ENCODE measurements around the gene C1orf232.

The C1orf232 gene

DNA sequence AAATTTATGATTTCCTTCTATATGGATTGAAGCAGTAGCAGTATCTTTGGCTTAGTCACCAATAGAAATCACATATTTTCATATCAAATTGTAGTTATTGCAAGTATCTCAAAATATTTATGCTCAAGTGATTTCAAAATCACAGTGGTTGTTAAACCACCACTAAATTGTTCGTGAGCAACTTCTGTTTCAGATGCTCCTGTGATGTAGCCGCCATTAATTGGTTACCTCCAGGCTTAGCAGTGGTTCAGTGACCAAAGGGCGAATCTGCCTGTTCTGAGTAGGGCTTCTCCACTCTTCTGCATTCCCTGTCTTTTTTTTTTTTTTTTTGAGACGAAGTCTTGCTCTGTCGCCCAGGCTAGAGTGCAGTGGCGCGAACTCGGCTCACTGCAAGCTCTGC, 6.6 kb upstream of the C1orf232 start:
- DNase-seq: no peak

DNA sequence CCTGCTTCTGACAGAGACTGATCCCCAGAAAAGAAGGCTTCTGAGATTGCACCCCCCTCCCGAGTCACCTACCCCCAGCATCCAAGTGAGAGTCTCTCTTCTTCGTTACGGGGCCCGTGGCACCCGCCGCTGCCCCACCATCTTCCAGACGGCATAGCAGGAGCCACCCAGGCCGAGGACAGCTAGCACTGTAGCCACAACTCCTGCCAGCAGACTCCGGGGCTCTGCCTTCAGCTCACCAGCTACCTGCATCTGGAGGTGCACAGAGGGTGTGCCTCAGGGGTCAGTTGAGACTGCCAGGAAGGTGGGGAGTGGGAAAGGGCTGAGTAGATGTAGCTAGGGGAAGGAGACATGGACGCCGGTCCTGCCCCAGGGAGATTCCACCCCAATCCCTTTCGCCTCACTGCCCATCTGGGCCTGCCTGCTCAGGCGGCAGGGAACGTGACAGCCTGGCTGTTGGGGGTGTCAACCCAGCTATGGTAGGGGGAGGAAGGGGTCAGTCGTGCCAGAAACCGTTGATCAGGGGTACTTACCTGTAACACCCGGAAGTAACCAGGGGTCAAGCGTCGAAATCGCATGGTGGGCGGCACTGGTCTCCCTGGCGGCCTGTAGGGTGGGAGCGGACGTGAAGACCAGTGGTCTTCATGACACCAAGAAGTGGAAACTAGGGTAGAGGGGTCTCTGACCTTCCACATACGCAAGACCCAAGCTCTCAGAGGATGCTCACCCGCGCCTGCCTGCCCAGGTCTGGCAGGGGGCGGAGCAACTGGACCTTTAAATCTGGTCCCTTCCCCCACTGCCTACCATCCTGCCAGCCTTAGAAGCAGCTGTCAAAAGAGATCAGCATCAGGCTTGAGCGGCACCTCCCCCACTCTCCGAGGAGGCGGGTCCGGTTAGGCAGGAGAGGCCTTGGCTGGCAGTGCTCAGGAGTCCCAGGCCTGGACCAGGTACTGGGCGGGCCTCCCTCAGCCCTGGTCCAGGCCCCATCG, 2.6 kb upstream of the C1orf232 start, which contains the start of gene ZNF593OS:
Gene ZNF593OS, minus strand, starts transcription at position 749 of the 989 bp plus-strand sequence. Its CDS starts 171 bp downstream, at position 578.
- no peak for DNase-seq

DNA sequence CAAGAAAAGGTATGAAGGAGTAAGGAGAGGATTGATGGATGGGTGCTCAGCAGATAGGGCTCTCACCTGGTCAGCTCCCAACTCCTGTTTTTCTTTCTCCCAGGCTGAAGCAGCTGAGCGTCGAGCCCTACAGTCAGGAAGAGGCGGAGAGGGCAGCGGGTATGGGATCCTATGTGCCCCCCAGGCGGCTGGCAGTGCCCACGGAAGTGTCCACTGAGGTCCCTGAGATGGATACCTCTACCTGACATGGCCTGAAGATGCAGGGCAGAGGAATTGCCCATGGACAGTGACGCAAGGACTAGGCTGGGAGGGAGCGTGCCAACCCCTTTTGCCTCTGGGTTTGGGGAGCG, 1.7 kb upstream of the C1orf232 start:
- DNase-seq: no peak

DNA sequence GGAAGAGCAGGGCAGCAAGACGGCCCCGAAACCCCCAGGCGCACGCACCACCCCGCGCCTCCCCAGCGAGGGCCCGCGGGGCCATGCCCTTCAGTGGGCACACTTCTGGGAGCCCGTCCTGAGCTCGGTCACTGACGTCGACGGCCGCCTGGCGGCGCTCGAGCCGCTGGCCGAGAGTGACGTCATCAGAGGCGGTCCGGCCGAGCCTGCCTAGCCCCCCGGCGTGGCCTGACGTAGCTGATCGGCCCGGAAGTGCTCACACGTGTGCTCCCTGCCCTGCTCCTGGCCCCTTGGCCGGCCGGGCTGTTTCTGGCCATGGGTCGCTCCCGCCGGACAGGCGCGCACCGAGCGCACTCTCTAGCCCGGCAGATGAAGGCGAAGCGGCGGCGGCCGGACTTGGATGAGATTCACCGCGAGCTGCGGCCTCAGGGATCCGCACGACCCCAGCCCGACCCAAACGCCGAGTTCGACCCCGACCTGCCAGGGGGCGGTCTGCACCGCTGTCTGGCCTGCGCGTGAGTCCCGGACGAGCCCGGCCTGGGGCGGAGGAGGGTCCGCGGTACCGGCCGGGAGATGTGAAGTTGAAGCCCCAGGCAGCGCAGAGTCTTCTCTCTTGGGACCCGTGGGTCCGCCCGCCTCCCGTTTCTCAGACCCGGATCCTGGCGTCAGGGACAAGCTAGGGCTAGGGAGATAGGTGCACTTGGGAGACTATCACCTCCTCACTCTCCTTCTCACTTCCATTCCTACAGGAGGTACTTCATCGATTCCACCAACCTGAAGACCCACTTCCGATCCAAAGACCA, 1.1 kb upstream of the C1orf232 start, which contains the start of gene ZNF593:
Gene ZNF593, plus strand, starts transcription at position 240 of the 803 bp plus-strand sequence. Its CDS starts 76 bp downstream, at position 316.
- DNase-seq: peak; percentile 72

DNA sequence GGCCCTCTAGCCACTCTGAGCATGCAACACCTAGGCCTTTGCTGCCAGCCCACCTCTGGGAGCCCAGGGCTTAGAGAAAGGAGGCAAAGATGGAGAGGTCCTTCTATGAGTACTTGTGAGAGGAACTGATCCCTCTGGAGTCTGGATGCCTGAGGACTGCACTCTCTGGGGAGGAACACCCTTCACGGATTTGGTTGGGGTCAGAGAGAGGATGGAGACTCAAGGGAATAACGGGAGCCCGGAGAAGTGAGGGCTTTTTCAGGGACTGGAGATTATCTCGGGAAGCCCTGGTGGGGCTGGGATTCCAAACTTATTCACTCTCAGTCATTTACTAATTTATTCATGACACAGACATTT, 413 bp upstream of the C1orf232 start:
- DNase-seq: no peak

DNA sequence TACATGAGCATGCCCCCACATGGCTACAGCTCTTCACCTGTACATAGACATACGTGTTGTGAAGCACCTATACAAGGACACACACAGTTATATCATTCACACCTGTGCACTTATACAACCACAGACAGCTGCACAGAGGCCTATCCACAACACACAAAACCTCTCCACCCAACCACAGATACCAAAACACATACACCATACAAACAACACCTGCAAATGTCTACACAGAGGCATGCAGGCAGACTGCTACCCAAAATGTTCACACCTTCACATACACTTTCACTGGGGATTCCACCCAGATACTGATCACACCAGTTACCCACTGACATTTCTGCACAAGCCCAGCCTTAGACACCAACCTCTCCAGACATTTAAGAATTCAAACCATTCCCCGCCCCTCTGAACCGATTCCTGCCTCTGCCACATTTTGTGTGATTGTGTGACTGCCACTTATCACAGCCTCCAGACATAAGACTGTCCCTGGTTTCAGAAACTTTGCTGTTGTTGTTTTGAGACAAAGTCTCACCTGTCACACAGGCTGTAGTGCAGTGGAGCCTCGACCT, 2.0 kb downstream of the C1orf232 start:
- no peak for DNase-seq

DNA sequence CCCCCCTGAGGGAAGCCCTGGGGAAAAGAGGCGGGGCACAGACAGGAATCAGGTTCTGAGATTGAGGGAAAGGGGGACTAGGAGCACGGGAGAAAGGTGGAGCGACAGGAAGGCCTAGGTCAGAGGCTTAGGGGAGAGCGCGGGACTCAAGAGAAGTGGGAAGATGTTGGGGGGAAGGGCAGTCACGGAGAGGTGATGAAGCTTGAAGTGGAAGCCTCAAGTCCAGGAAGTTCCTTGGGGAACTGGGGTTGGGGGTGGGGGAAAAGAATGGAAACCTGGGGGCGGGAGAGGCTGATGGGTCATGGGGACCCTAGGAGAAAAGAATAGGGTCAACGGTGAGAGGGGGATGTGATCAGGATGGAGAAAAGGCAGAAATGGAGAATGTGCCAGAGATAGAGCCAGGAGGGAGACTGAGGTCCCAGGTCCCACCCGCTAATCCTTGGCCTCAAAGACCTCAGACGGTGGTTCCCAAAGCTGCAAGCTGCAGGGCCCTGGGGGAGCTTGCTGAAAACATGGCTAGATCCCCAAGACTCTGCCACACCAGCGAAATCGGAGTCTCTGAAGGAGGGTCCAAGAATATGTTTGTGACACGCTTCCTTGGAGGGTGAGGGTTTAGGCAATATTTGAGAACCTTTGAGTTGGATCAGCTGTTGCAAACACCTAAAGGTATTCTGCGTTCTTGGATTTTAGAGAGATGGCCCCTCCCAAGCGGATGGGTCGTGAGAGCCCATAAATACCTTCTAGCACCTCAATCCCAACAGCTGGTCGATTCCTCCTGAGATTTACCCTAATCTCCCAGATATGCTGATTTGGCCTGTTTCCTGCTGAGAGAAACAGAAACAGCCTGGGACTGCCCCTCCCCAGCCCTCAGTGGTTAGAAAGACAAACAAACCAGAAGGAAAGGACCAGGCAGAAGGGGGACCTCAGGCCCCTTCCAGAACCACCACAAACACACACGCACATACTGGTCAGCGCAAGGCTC, 3.6 kb downstream of the C1orf232 start:
- no peak for DNase-seq

DNA sequence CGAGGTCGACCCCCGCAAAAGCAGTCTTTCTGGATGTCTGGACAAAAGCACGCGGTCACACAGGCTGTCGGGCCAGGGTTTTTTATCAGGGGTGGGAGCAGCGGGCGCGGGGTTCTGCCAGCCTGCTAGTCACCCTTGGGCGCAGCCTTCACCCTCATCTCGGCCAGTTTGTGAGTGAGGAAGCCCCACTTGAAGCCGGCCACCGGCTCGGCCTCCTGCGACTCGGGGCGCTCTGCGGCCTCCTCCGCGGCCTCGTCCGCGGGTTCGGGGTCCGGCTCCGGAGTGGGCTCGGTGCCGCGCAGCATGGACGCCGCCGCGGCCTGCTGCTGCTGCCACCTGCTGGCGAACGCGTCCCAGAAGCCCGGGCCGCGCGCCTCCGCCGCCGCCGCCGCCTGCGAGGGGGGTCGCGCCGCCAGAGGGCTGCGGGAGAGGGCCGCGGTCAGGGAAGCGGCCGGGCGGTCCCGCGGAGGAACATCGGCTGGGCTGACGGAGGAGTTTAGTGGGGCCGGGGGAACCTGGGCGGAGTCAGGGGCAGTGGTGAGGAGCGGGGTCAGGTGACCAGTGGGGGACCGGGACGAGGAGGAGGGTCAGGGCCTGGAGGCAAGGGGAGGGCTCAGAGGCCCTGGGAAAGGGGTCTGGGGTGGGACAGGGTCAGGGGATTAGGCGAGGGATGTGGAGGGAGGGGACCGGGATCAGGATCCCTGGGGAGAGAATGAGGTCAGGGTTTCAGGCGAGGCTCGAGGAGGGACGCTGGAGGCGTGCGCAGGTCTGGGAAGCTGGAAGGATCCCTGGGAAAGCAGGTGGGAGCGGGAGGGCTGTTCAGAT, 4.5 kb downstream of the C1orf232 start:
- DNase-seq: no peak

DNA sequence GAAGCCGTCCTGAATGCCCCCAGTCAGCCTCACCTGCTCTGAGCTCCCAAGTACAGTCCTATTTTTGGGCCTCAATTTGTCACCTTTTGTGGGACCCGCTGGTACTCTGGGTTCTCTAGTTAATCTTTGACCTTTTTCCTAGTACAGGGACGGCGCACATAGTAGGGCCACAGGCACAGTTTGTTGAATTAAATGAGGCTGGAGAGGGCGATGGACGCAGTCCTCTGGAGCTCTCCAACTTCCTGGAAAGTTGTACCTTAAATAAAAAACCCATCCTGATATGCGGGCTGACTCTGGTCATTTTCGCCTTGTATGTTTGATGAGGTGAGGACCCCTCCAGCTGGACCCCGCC, 5.1 kb downstream of the C1orf232 start:
- no peak for DNase-seq

DNA sequence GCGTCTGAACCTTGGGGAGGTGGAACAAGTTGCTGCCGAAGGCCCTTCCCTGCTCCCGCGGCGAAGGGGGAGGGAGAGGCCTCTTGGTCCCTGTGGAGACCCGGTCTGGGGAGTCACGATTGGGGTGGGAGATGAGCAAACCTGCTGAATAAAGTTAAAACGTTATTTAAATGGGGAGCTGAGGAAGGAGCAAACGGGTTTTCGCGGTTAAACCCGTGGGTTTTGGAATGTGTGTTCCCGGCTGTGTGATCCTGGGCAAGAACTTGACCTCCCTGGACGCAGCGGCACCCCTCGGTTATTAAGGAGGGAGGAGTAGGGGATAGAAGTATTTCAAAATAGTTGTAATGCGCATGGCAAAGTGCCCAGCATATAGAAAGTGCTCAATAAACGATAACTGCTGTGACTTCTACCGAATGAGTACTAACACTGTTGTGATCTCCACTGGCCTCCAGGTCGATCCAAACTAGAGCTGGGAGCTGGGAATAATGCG, 6.5 kb downstream of the C1orf232 start:
- no peak for DNase-seq

DNA sequence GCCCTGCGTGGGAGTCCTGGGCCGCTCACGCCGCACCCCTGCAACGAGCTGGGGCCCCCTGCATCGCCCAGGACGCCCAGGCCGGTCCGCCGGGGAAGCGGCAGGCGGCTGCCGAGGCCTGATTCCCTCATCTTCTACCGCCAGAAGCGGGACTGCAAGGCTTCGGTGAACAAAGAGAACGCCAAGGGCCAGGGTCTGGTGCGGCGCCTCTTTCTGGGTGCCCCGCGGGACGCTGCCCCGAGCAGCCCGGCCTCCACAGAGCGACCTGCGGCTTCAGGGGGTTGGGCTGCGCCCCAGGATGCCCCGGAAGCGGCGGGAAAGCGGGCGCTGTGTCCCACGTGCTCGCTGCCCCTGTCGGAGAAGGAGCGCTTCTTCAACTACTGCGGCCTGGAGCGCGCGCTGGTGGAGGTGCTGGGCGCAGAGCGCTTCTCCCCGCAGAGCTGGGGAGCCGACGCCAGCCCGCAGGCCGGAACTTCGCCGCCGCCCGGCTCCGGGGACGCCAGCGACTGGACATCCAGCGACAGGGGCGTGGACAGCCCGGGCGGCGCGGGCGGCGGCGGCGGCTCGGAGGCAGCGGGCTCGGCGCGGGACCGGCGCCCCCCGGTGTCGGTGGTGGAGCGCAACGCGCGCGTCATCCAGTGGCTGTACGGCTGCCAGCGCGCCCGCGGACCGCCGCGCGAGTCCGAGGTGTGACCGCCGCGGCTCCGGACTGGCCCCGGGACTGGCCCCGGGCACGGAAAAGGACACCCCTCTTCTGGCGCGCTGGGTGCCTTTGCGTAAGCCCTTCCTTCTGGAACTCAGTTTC, 7.1 kb downstream of the C1orf232 start:
- DNase-seq: no peak

DNA sequence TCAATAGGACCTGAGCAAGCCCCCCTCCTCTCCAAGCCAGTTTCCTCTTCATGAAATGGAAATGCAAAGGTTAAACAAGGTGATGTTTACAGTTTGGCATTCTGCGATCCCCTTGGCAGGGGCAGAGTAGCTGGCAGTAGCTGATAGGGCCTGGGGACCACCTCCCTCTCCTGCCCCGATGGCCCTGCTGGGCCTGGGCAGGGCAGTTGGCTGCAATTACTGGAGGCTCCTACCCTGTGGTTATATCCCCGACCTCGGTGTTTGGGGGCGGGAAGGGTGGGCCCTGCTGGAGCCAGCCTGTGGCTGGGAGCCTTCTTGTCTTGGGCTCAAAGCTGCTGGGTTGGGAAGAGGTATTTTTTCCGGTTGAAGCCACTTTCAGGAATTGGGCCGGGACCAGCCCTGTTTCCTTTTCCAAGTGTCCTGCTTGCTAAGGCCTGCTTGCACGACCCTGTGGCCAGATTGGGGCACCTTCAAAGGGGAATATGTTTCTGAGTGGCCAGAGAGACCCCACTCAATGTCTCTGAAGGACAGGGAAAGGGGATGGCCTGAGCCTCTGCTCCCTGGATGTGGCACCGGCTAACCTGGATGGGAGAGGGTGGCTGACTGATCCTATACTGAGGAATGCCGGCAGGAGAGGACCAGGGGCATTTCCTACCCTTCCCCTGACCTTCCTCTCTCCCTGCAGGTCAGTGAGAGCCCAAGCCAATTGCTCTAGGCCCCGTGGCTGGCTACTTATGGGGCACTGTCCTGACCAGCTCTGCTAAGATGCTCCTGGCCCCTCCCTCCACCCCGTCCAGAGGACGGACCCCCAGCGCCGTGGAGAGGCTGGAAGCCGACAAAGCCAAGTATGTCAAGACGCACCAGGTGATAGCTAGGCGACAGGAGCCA, 8.0 kb downstream of the C1orf232 start:
- DNase-seq: no peak

DNA sequence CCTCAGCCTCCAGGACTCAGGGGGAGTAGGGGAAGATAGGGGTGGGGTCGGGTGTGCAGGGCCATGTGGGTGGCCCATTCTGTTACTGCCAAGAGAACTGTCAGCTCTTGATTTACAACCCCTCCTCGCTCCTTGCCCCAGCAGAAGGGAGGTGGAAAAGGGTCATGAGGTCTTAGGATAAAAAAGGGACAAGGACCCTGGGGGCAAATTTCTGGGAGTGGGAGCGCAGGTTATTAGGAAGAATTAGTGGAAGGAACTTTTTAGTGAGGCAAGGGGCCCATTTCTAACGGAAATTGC, 9.1 kb downstream of the C1orf232 start:
- DNase-seq: no peak

DNA sequence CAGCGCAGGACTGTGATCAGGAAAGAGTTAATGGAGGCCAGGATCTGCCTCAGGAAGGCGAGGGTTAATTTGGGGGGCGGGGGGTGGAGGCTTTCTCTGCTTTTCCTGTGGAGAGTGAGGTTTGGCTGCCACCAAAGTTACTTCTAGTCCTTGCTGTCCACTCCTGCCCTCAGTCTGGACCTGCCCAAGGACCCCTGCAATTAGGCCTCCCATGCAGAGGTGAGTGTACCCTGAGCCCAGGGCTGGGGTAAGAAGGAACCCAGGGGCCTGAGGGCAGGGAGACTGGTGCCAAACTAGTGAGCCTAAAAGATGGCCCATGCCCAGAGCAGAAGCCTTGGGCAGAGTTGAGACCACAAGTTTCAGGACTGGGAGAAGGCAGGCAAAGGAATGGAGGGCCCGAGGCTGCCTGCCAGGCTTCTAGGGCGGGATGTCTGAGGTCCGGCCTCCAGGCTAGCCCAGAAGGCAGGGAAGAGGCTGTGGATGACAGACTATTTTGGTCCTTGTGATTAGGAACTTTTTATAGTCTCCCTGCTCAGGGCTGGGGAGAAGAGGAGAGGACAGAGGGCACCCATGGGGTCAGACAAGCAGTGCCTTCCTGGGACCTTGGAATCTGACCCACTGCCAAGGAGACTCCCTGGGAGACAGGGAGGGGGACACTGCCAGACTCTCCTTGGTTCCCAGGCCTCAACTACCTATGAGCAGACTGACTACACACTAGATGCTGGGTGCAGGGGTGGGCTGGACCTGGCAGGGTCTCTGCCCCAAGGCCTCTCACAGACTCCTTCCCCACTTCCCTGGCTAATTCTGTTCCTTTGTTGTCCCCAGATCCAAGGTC, 9.6 kb downstream of the C1orf232 start, which contains the start of gene FAM110D:
Gene FAM110D, plus strand, starts transcription at position 172 of the 835 bp plus-strand sequence. CDS start 2,213 bp downstream, outside the sequence.
- no peak for DNase-seq

DNA sequence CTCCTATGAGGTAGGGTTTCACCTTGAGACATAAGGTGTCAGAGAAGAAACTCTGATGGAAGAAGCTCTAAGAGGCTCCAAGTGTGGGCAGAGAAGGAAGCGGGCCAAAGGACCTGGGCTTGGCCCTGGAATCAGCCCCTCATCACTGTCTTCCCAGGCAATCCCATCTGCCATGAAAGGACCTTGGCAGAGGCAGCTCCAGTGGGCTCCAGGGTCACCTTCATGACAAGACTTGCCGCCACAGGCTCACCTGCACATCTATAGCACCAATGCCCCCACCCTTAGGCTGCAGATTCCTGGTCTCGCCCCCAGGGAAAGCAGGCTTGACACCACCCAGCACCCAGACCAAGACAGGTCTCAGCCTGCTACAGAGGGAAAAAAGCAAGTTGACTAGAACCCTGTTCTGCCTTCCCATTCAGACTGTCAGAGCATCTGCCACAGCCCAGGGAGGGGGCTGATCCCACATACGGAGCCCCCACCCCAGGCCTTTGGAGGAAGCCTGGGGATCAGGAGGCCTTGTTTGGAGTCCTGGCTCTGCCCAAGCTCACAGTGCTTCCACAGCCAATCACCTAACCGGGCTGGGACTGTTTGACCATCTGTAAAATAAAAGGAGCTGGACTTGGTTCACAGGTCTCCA, 10.4 kb downstream of the C1orf232 start:
- no peak for DNase-seq

DNA sequence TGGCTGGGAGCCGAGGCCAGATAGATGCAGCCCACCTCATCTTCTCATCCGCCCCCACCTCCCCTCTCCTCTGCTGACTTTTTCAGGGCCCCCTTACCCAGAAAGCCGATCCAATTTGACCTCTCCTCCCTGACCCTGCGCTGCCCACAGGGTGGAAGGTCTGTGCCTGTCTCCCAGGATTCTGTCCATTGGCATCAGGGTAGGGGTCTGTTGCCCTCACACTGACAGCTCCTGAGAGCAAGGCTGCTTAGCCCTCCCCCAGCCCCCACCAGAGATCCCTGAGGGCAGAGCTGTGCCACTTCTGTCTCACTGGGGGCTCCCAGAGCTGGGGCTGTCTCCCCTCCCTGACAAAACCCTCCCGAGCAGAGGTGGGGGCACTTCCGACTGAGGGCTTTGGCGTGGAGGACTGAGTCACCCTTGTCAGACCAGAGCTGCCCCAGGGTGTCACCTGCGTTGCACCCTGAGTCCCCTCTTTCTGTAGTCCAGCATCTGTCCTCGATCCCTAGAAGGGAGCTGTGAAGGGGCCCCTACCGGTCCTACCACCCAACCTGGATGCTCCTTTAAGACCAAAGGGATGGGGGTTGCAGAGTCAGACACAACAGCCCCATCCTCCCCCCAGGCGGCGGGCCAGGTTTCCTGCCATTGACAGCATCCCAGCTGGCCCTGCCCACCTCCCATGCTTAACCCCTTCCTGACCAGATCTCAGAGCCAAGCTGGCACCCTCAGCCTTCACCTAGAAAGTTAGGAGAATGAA, 12.3 kb downstream of the C1orf232 start:
- no peak for DNase-seq

All from GOT3 (cell line).